Upper lobe of right lung (tissue), 1 donor: ENCODE data around the gene CNTD1. TPM values are rescaled to one million over a fixed set of nuclear protein-coding genes. Genes with fewer than 3 reads are reported as not detected.

ENCODE experiments used
- ATAC-seq: fragments of 200-7000 bp; cut with Tn5 transposase; one replicate; pipeline ENCODE4 v1.9.1; 2020; ENCODE audit warnings: mild to moderate bottlenecking, moderate library complexity
- DNase-seq: peaks from one replicate; pipeline ENCODE4 v3.0.0-alpha.2; 2020
- H3K27ac ChIP-seq: fragments of 200-600 bp; one replicate; pipeline ENCODE4 v1.8.0; 2022
- H3K27me3 ChIP-seq: fragments of 200-600 bp; one replicate; pipeline ENCODE4 v1.8.0; 2022; ENCODE audit warnings: mild to moderate bottlenecking
- H3K36me3 ChIP-seq: fragments of 200-600 bp; one replicate; pipeline ENCODE4 v1.8.0; 2022
- H3K4me1 ChIP-seq: fragments of 200-600 bp; one replicate; pipeline ENCODE4 v1.8.0; 2022
- H3K4me3 ChIP-seq: fragments of 200-600 bp; one replicate; pipeline ENCODE4 v1.8.0; 2022; ENCODE audit warnings: mild to moderate bottlenecking
- H3K9me3 ChIP-seq: fragments of 200-600 bp; one replicate; pipeline ENCODE4 v1.8.0; 2022
- CTCF ChIP-seq: fragments of 200-600 bp; IDR thresholded peaks from one replicate; pipeline ENCODE4 v1.8.0; 2022; ENCODE audit warnings: antibody characterized with exemption
- intact Hi-C: fragments of 100-400 bp; cut with DNase I; formaldehyde crosslinking; loops from one replicate; pipeline ENCODE4 v1.11.0; 2022
- total RNA-seq: library from RNA; stranded (reverse); fragmentation: NEBNext Ultra II Directional; extraction: Animal tissue kit (Norgen Biotek cat#: 25700); gene quantifications from one replicate; pipeline ENCODE4 v1.2.1, GENCODE V29; 2021
- donor health status: DM: no; HTN: yes; CAD: no; lungs with severe emphysema.

Gene CNTD1
- total RNA-seq, 1 donor from 2014 or later: 0.14 TPM

GRCh38 chr17:42754782-42755181 lies 43.9 kb upstream of the CNTD1 start:
- Histone ChIP-seq H3K36me3 (no peaks in the 10 kb centered on the region), H3K4me3 (no peak overlapping the region), H3K4me1 (peaks cover 16% of the 10 kb centered on the region), H3K27me3 (no peaks in the 10 kb centered on the region), H3K9me3 (no peaks in the 10 kb centered on the region), H3K27ac (no peak overlapping the region)
- intact Hi-C loops: no loop called here
- ATAC-seq (peak; percentile 26), DNase-seq (no peak)
- TF ChIP-seq CTCF: no peak

GRCh38 chr17:42759982-42760651 lies 38.5 kb upstream of the CNTD1 start:
- ATAC-seq (no peak), DNase-seq (no peak)
- peak overlapping the region; percentile 73 for H3K27ac ChIP-seq
- no peak for TF ChIP-seq CTCF
- H3K4me3 ChIP-seq: peak overlapping the region; percentile 58
- no peaks in the 10 kb centered on the region for H3K9me3 ChIP-seq
- H3K27me3 ChIP-seq: peaks cover 17% of the 10 kb centered on the region
- H3K36me3 ChIP-seq: no peaks in the 10 kb centered on the region
- peaks cover 6% of the 10 kb centered on the region for H3K4me1 ChIP-seq
- intact Hi-C loops: no loop called here

- DNase-seq: peak; percentile 69
- Histone ChIP-seq H3K36me3 (no peaks in the 10 kb centered on the region), H3K4me1 (peaks cover 6% of the 10 kb centered on the region), H3K4me3 (peak within 1 kb of the TSS; percentile 58), H3K9me3 (no peaks in the 10 kb centered on the region), H3K27ac (peak within 1 kb of the TSS; percentile 73), H3K27me3 (peaks cover 23% of the 10 kb centered on the region)
- intact Hi-C loops: no loop called here
- peak; percentile 57 for ATAC-seq
- TF ChIP-seq CTCF: no peak
Measured at GRCh38 chr17:42760652-42761581, 37.7 kb upstream of the CNTD1 start, which contains the start of gene RAMP2. Gene RAMP2, plus strand, starts transcription at chr17:42761227. Its CDS starts 35 bp downstream, at chr17:42761262.

GRCh38 chr17:42761638-42762037 lies 37.0 kb upstream of the CNTD1 start:
- intact Hi-C loops: no loop called here
- no peak for DNase-seq
- peaks cover 6% of the 10 kb centered on the region for H3K4me1 ChIP-seq
- no peaks in the 10 kb centered on the region for H3K9me3 ChIP-seq
- H3K4me3 ChIP-seq: peak overlapping the region; percentile 58
- H3K27ac ChIP-seq: peak overlapping the region; percentile 73
- ATAC-seq: no peak
- no peak for TF ChIP-seq CTCF
- H3K36me3 ChIP-seq: no peaks in the 10 kb centered on the region
- peaks cover 26% of the 10 kb centered on the region for H3K27me3 ChIP-seq

- no peak for TF ChIP-seq CTCF
- DNase-seq (no peak), ATAC-seq (no peak)
- Histone ChIP-seq H3K4me3 (no peak overlapping the region), H3K4me1 (no peaks in the 10 kb centered on the region), H3K27me3 (peaks cover 18% of the 10 kb centered on the region), H3K9me3 (no peaks in the 10 kb centered on the region), H3K27ac (no peak overlapping the region), H3K36me3 (no peaks in the 10 kb centered on the region)
- intact Hi-C loops: no loop called here
Measured at GRCh38 chr17:42766124-42766523, 32.5 kb upstream of the CNTD1 start.
